Ectodermal cell (in vitro differentiated cells): ENCODE measurements around the gene EIF2B2.

ENCODE experiments used
- H3K27ac ChIP-seq: 2 replicates; pipeline ENCODE4 v1.7.0; 2013; ENCODE audit warnings: mild to moderate bottlenecking, low read depth, low read length; ENCODE audit not compliant: insufficient read depth, poor library complexity, severe bottlenecking
- H3K27me3 ChIP-seq: 2 replicates; pipeline ENCODE4 v1.7.0; 2013; ENCODE audit warnings: mild to moderate bottlenecking, low read length; ENCODE audit not compliant: insufficient read depth, control insufficient read depth, poor library complexity, severe bottlenecking
- H3K36me3 ChIP-seq: one replicate; pipeline ENCODE4 v1.7.0; 2013; ENCODE audit warnings: low read length; ENCODE audit not compliant: control insufficient read depth, insufficient read depth
- H3K4me1 ChIP-seq: one replicate; pipeline ENCODE4 v1.7.0; 2013; ENCODE audit warnings: low read length; ENCODE audit not compliant: control insufficient read depth, insufficient read depth
- H3K4me3 ChIP-seq: 2 replicates; pipeline ENCODE4 v1.7.0; 2013; ENCODE audit warnings: low read depth, low read length, control low read depth; ENCODE audit not compliant: insufficient read depth
- H3K9me3 ChIP-seq: 2 replicates; pipeline ENCODE4 v1.7.0; 2013; ENCODE audit warnings: mild to moderate bottlenecking, low read length, moderate library complexity; ENCODE audit not compliant: control insufficient read depth
- WGBS, 2 experiments: methylation state at CpG; one replicate each; pipeline ENCODE4 v1.1.7; 2013; ENCODE audit warnings: missing lambda C conversion rate in 2 of 2; 5-methylcytosine and 5-hydroxymethylcytosine counted together

Gene EIF2B2

DNA sequence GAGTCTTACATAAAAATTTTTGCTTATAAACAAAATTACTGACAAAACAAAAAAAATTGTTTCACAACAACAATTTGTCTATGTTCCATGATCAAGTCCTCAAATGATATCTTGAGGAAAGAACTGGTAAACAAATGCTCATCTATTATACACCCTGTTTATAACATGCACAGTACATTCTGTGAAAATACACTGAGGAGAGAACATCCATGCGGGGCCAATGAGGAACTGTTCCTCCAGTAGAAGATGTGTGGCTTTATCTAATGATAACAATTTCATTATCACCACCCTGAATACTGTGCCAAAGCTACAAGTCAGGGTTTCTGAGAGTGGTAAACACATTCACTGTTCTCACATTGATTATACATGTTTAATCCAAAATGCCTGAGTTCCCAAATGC lies 37.8 kb downstream of the EIF2B2 start:
- no peaks in the 10 kb centered on the region for H3K9me3 ChIP-seq
- no peaks in the 10 kb centered on the region for H3K27me3 ChIP-seq
- no peaks in the 10 kb centered on the region for H3K4me1 ChIP-seq
- 80% methylated on average over 1 of the region's 1 CpG; no CpG with 5 or more reads in 1 of the 2 experiments for WGBS, 2 experiments
- H3K27ac ChIP-seq = no peak overlapping the region
- H3K4me3 ChIP-seq = no peak overlapping the region
- H3K36me3 ChIP-seq = no peaks in the 10 kb centered on the region

DNA sequence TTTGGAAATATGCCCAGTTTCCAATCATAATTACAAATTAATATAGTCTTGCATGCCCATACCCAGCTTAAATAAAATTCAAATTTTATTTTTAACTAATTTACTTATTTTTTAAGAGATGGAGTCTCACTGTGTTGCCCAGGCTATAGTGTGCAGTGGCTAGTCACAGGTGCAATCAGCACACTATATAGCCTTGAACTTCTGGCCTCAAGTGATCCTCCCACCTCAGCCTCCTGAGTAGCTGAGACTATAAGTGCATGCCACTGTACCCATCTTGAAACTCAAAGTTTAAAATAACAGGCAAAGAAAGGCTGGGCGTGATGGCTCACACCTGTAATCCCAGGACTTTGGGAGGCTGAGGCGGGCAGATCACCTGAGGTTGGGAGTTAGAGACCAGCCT lies 38.2 kb downstream of the EIF2B2 start:
- no peak overlapping the region for H3K27ac ChIP-seq
- WGBS, 2 experiments = 94 to 98% methylated on average over 2 of the region's 2 CpGs
- H3K36me3 ChIP-seq = no peaks in the 10 kb centered on the region
- no peaks in the 10 kb centered on the region for H3K27me3 ChIP-seq
- no peak overlapping the region for H3K4me3 ChIP-seq
- H3K9me3 ChIP-seq = no peaks in the 10 kb centered on the region
- H3K4me1 ChIP-seq = no peaks in the 10 kb centered on the region

DNA sequence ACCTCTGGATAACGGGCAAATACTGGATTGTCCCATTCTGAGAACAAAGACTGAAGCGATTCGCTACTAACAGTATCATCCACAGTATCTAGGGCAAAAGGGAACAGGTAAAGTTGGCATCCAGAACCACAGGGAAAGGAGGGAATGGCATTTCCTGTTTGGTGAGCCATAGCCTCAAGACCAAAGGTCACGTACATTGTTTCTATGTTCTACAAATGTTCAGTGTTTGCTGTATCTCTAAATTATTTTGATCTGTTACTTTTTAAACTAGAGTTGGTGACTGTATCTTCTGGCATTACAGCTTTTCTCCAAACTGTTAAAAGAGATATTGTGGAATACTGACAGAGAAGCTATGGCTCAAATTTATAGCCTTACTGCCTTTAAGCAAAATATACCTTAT lies 38.9 kb downstream of the EIF2B2 start:
- no peak overlapping the region for H3K4me3 ChIP-seq
- no peaks in the 10 kb centered on the region for H3K36me3 ChIP-seq
- no peaks in the 10 kb centered on the region for H3K9me3 ChIP-seq
- H3K4me1 ChIP-seq = no peaks in the 10 kb centered on the region
- H3K27ac ChIP-seq = no peak overlapping the region
- no peaks in the 10 kb centered on the region for H3K27me3 ChIP-seq
- 92 to 94% methylated on average over 4 of the region's 4 CpGs for WGBS, 2 experiments

- Histone ChIP-seq H3K4me3 (no peak overlapping the region), H3K4me1 (no peaks in the 10 kb centered on the region), H3K27me3 (no peaks in the 10 kb centered on the region), H3K36me3 (no peaks in the 10 kb centered on the region), H3K9me3 (no peaks in the 10 kb centered on the region), H3K27ac (no peak overlapping the region)
- WGBS, 2 experiments = 90 to 93% methylated on average over 3 to 6 of the region's 6 CpGs
Measured at GRCh38 chr14:75042035-75042434, 39.3 kb downstream of the EIF2B2 start.

- Histone ChIP-seq H3K4me3 (no peak overlapping the region), H3K27ac (no peak overlapping the region), H3K36me3 (no peaks in the 10 kb centered on the region), H3K27me3 (no peaks in the 10 kb centered on the region), H3K4me1 (no peaks in the 10 kb centered on the region), H3K9me3 (no peaks in the 10 kb centered on the region)
- 90% methylated on average over 2 of the region's 2 CpGs; no CpG with 5 or more reads in 1 of the 2 experiments for WGBS, 2 experiments
Measured at GRCh38 chr14:75044322-75044721, 41.6 kb downstream of the EIF2B2 start.

DNA sequence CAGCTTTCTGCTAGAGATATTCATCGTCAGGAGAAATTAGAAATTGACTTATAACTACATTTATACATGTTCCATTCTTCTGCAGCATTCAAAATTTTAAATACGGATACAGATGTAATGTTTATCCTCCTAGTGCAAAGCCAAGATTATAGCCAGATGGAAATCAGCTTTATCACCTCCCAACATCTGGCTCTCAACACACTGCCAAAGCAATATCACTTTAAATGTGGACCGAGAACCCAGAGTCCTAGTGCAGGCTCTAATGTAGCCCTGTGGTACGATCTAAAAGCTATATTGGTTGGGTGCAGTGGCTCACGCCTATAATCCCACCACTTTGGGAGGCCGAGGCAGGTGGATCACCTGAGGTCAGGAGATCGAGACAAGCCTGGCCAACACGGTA lies 42.0 kb downstream of the EIF2B2 start:
- Histone ChIP-seq H3K36me3 (no peaks in the 10 kb centered on the region), H3K4me1 (no peaks in the 10 kb centered on the region), H3K27me3 (no peaks in the 10 kb centered on the region), H3K4me3 (no peak overlapping the region), H3K27ac (no peak overlapping the region), H3K9me3 (no peaks in the 10 kb centered on the region)
- 92 to 94% methylated on average over 7 to 8 of the region's 8 CpGs for WGBS, 2 experiments

DNA sequence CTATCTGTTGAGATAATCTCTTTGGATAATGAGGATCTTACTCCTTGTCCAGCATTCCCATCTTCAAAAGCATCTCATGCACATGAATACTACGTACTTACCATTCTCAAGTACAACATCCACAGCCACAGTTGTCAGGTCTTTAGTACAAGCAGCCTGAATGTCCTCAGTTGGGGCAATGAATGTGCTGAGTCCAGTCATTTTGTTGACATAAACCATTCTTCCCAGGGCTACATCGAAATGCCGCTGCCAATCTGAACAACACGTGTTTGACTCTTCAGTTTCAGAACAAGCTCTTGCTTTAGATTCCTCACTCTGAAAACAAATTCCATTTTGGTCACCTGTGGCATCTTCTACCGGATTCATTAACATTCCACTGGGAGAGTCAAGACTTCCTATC lies 43.6 kb downstream of the EIF2B2 start:
- 92 to 94% methylated on average over 5 of the region's 5 CpGs for WGBS, 2 experiments
- H3K36me3 ChIP-seq = no peaks in the 10 kb centered on the region
- H3K9me3 ChIP-seq = no peaks in the 10 kb centered on the region
- no peak overlapping the region for H3K4me3 ChIP-seq
- H3K27me3 ChIP-seq = no peaks in the 10 kb centered on the region
- H3K4me1 ChIP-seq = no peaks in the 10 kb centered on the region
- H3K27ac ChIP-seq = no peak overlapping the region

GRCh38 chr14:75046899-75047298 lies 44.2 kb downstream of the EIF2B2 start:
- 95 to 97% methylated on average over 3 of the region's 3 CpGs for WGBS, 2 experiments
- no peak overlapping the region for H3K27ac ChIP-seq
- no peaks in the 10 kb centered on the region for H3K4me1 ChIP-seq

GRCh38 chr14:75047506-75047905 lies 44.8 kb downstream of the EIF2B2 start:
- Histone ChIP-seq H3K4me1 (no peaks in the 10 kb centered on the region), H3K9me3 (no peaks in the 10 kb centered on the region), H3K27me3 (no peaks in the 10 kb centered on the region), H3K4me3 (no peak overlapping the region), H3K36me3 (no peaks in the 10 kb centered on the region), H3K27ac (no peak overlapping the region)
- 94% methylated on average over 4 of the region's 4 CpGs for WGBS, 2 experiments

More at GRCh38 chr14:75046899-75047298, 44.2 kb downstream of the EIF2B2 start:
- Histone ChIP-seq H3K36me3 (no peaks in the 10 kb centered on the region), H3K4me3 (no peak overlapping the region), H3K27me3 (no peaks in the 10 kb centered on the region), H3K9me3 (no peaks in the 10 kb centered on the region)

- Histone ChIP-seq H3K9me3 (no peaks in the 10 kb centered on the region), H3K4me1 (no peaks in the 10 kb centered on the region), H3K36me3 (no peaks in the 10 kb centered on the region), H3K27me3 (no peaks in the 10 kb centered on the region), H3K4me3 (no peak overlapping the region), H3K27ac (no peak overlapping the region)
- WGBS, 2 experiments = 84 to 91% methylated on average over 2 of the region's 2 CpGs
Measured at GRCh38 chr14:75048101-75048500, 45.4 kb downstream of the EIF2B2 start.

- no peaks in the 10 kb centered on the region for H3K4me1 ChIP-seq
Measured at GRCh38 chr14:75049136-75049535, 46.4 kb downstream of the EIF2B2 start.

More at GRCh38 chr14:75049136-75049535, 46.4 kb downstream of the EIF2B2 start:
- Histone ChIP-seq H3K27ac (no peak overlapping the region), H3K4me3 (no peak overlapping the region), H3K27me3 (no peaks in the 10 kb centered on the region), H3K9me3 (no peaks in the 10 kb centered on the region), H3K36me3 (no peaks in the 10 kb centered on the region)
- 94 to 95% methylated on average over 5 of the region's 5 CpGs for WGBS, 2 experiments
